C4-2B (cell line): ENCODE results near the gene FGGY.
"Not testable (repeated sequence)": the region's sequence is repeated elsewhere in the genome, so short reads cannot be mapped to it uniquely, and the experiment has no call there.

Experiments used
- H3K27ac ChIP-seq: fragments of 450-650 bp; 2 replicates; pipeline ENCODE4 v1.5.1; 2017
- CTCF ChIP-seq: fragments of 450-650 bp; conservative IDR thresholded peaks from 2 replicates; pipeline ENCODE4 v1.5.1; 2017; ENCODE audit warnings: mild to moderate bottlenecking
- ZFX ChIP-seq: fragments of 450-650 bp; IDR thresholded peaks from 2 replicates; pipeline ENCODE4 v1.6.1; 2017

FGGY gene

GRCh38 chr1:59528471-59528870 lies 231.6 kb downstream of the FGGY start:
- no peak for TF ChIP-seq ZFX
- TF ChIP-seq CTCF: no peak

GRCh38 chr1:59528900-59529299 lies 232.0 kb downstream of the FGGY start:
- no peak for TF ChIP-seq CTCF
- no peak for TF ChIP-seq ZFX

More at GRCh38 chr1:59528471-59528870, 231.6 kb downstream of the FGGY start:
- no peak overlapping the region for H3K27ac ChIP-seq

GRCh38 chr1:59530119-59530518 lies 233.2 kb downstream of the FGGY start:
- no peak for TF ChIP-seq CTCF
- TF ChIP-seq ZFX: no peak
- no peak overlapping the region for H3K27ac ChIP-seq

More at GRCh38 chr1:59528900-59529299, 232.0 kb downstream of the FGGY start:
- no peak overlapping the region for H3K27ac ChIP-seq

- no peak overlapping the region for H3K27ac ChIP-seq
- no peak for TF ChIP-seq CTCF
- TF ChIP-seq ZFX: no peak
These were observed 235.2 kb downstream of the FGGY start for GRCh38 chr1:59532102-59532501.

GRCh38 chr1:59538476-59538875 lies 241.6 kb downstream of the FGGY start:
- not testable (repeated sequence) for H3K27ac ChIP-seq

- no peak overlapping the region for H3K27ac ChIP-seq
- TF ChIP-seq ZFX: no peak
These were observed 243.2 kb downstream of the FGGY start for GRCh38 chr1:59539961-59540681.

- TF ChIP-seq CTCF (no peak), ZFX (no peak)
- no peak overlapping the region for H3K27ac ChIP-seq
These were observed 244.3 kb downstream of the FGGY start for GRCh38 chr1:59541161-59541560.

GRCh38 chr1:59541891-59542290 lies 245.0 kb downstream of the FGGY start:
- no peak for TF ChIP-seq ZFX
- TF ChIP-seq CTCF: no peak
- no peak overlapping the region for H3K27ac ChIP-seq
